Gastrocnemius medialis (tissue), 4 donors: ENCODE results near the gene MOGAT3. TPM values are rescaled to one million over a fixed set of nuclear protein-coding genes. Genes with fewer than 3 reads are reported as not detected.

Experiments
- ATAC-seq, 2 donors: fragments of 150-250 bp; one replicate each; pipeline ENCODE4 v1.9.1; 2016
- DNase-seq, 2 donors: peaks; one replicate each; pipeline ENCODE4 v3.0.0-alpha.2; 2019
- H3K27ac ChIP-seq, 4 donors: fragments of 200-600 bp; sonication (generic); 1 replicate in 1 of 4; 2 replicates in 3 of 4; pipeline ENCODE4 v1.5.1; 2016 to 2018; ENCODE audit warnings: mild to moderate bottlenecking in 2 of 4, moderate library complexity in 1 of 4
- H3K27me3 ChIP-seq, 3 donors: fragments of 200-600 bp; sonication (generic) in 2 of 3; 1 replicate in 1 of 3; 2 replicates in 2 of 3; pipeline versions ENCODE4 v1.5.1 to v1.6.0; 2016 to 2019; ENCODE audit warnings: mild to moderate bottlenecking in 1 of 3, moderate library complexity in 1 of 3
- H3K36me3 ChIP-seq, 2 donors: fragments of 200-600 bp; sonication (generic) in 1 of 2; one replicate each; pipeline ENCODE4 v1.5.1; 2017 to 2018
- H3K4me1 ChIP-seq, 2 donors: fragments of 200-600 bp; sonication (generic) in 1 of 2; one replicate each; pipeline ENCODE4 v1.5.1; 2016 to 2017; ENCODE audit warnings: mild to moderate bottlenecking in 2 of 2
- H3K4me3 ChIP-seq, 4 donors: fragments of 200-600 bp; sonication (generic) in 3 of 4; 1 replicate in 1 of 4; 2 replicates in 3 of 4; pipeline ENCODE4 v1.5.1; 2016 to 2019; ENCODE audit warnings: mild to moderate bottlenecking in 2 of 4
- H3K9me3 ChIP-seq, 3 donors: fragments of 200-600 bp; sonication (generic) in 2 of 3; 1 replicate in 1 of 3; 2 replicates in 2 of 3; pipeline ENCODE4 v1.5.1; 2016 to 2019
- POLR2A ChIP-seq, 2 donors: fragments of 450-650 bp; IDR thresholded peaks; one replicate each; pipeline ENCODE4 v1.6.1; 2017; ENCODE audit warnings: antibody characterized with exemption in 2 of 2, mild to moderate bottlenecking in 2 of 2, moderate library complexity in 2 of 2
- in situ Hi-C, 4 donors: fragments of 200-750 bp; cut with MboI; loops; one replicate each; pipeline versions ENCODE4 v1.15.0 to v1.8.0; 2017; ENCODE audit warnings: low sequenced_read_pairs in 4 of 4
- intact Hi-C: fragments of 100-400 bp; cut with DNase I; formaldehyde crosslinking; loops from one replicate; pipeline ENCODE4 v1.15.1; 2023; ENCODE audit warnings: low total_unique reads
- total RNA-seq, 4 donors: library from RNA; depleted of rRNA; stranded (reverse); fragments of >200 nt; gene quantifications; one replicate each; pipeline versions ENCODE4 v1.1.0 to v1.2.3, GENCODE V29; 2016
- TF ChIP-seq, protein P1 (sequence below), 5 experiments: fragments of 450-650 bp in 3 of 5; fragments of 200-600 bp in 2 of 5; sonication (generic) in 2 of 5; IDR thresholded peaks in 4 of 5; conservative IDR thresholded peaks in 1 of 5; 1 replicate in 4 of 5; 2 replicates in 1 of 5; pipeline ENCODE4 v1.5.1; 2016 to 2019; ENCODE audit warnings: antibody characterized with exemption in 5 of 5, mild to moderate bottlenecking in 3 of 5, moderate library complexity in 3 of 5

Gene MOGAT3
- total RNA-seq, 4 donors from 2014 or later: not detected

DNA sequence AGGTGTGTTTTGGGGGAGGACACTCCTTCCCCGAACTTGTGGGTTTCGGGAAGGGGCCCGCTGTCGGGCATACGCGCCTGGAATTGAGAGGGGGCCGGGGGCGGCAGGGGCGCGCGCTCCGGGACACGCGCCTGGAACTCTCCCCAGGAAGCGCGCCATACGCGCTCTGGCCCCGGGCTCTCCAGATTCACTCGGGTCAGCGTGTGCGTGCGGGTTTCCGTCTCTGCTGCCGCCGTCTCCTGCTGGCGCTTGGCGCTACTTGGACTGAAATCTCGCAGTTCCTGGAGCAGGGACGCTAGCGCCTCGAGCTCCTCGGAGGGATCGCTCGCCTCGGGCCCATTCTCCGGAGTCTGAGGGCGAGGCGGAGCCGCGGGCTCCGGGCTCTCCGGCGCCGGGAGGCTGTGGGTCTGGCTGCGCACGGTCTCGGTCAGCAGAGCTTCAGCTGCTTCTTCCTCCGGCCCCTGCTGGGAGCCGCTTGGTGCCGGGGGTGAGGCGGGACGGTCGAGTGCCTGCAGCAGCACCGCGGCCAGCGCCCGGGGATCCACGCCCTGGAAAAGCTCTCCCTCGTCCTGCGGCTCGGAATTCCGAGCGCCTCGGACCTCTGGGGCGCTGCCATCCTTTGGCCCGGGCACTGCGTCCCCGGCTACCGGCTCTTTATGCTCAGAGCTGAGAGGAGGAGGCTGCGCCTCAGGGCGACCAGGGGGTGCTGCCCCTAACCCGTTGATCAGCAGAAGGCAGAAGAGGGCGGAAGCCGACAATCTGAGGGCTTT lies 36.6 kb downstream of the MOGAT3 start:
- in situ Hi-C loops: no loop called here
- DNase-seq (no peak), ATAC-seq (no peak)
- no peak overlapping the region for H3K27ac ChIP-seq
- H3K9me3 ChIP-seq: no peaks in the 10 kb centered on the region
- H3K4me3 ChIP-seq: peak overlapping the region in 3 of 4 donors; percentile 34 to 40 (median 34)
- no peak for TF ChIP-seq POLR2A (IDR thresholded peaks at IDR 0.05)
- TF ChIP-seq, protein P1, sequence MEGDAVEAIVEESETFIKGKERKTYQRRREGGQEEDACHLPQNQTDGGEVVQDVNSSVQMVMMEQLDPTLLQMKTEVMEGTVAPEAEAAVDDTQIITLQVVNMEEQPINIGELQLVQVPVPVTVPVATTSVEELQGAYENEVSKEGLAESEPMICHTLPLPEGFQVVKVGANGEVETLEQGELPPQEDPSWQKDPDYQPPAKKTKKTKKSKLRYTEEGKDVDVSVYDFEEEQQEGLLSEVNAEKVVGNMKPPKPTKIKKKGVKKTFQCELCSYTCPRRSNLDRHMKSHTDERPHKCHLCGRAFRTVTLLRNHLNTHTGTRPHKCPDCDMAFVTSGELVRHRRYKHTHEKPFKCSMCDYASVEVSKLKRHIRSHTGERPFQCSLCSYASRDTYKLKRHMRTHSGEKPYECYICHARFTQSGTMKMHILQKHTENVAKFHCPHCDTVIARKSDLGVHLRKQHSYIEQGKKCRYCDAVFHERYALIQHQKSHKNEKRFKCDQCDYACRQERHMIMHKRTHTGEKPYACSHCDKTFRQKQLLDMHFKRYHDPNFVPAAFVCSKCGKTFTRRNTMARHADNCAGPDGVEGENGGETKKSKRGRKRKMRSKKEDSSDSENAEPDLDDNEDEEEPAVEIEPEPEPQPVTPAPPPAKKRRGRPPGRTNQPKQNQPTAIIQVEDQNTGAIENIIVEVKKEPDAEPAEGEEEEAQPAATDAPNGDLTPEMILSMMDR (IDR thresholded peaks at IDR 0.05 in 4 of 5, conservative IDR thresholded peaks at IDR 0.05 in 1 of 5): no peak
- peaks cover 67 to 79% (median 70%) of the 10 kb centered on the region in 3 donors for H3K27me3 ChIP-seq
- H3K36me3 ChIP-seq: peaks cover 0 to 2% of the 10 kb centered on the region in 2 donors
- peaks cover 12 to 18% of the 10 kb centered on the region in 2 donors for H3K4me1 ChIP-seq
- intact Hi-C loops: no loop called here

DNA sequence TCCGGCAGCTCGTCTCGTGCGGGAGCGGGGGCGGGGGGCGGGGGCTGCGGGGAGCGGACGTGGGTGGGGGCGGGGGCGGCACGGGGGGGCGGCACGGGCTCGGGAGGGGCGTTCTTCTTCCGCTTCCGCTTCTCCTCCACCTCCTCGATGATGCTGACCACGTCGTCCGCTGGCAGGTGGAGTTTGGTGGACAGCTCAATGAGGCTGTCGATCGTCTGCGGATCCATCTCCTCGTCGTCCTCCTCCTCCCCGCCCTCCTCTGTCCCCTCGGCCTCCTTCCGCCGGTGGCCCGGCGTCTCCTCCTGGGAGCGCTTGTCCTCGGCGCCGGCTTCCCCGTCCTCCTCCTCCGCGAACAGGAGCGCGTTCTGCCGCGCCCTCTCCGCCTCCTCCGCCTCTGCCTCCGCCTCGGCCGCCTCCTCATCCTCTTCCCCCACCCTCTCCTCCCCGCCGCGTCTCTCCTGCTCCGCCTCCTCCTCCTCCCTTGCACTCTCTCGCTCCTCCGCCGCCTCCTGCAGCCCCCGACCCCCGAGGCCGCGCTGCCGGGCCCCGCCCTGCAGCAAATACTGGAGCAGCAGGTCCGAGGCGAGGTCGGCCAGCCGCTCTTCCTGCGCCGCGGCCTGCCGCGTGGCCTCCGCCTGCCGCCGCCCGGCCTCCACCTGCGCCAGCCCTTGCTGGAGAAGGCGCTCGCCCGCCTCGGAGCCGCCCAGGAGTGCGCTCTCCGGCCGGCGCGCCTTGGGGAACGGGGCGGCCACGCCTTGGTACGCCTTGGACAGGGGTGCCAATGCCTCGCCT lies 37.4 kb downstream of the MOGAT3 start:
- Histone ChIP-seq H3K27me3 (peaks cover 60 to 72% (median 62%) of the 10 kb centered on the region in 3 donors), H3K4me1 (peaks cover 12 to 18% of the 10 kb centered on the region in 2 donors), H3K4me3 (peak overlapping the region; percentile 34 to 40 (median 34)), H3K27ac (no peak overlapping the region), H3K36me3 (peaks cover 0 to 10% of the 10 kb centered on the region in 2 donors), H3K9me3 (no peaks in the 10 kb centered on the region)
- in situ Hi-C loops: no loop called here
- no peak for TF ChIP-seq POLR2A (IDR thresholded peaks at IDR 0.05)
- TF ChIP-seq, protein P1 (IDR thresholded peaks at IDR 0.05 in 4 of 5, conservative IDR thresholded peaks at IDR 0.05 in 1 of 5): no peak
- intact Hi-C loops: no loop called here
- DNase-seq (no peak), ATAC-seq (no peak)

DNA sequence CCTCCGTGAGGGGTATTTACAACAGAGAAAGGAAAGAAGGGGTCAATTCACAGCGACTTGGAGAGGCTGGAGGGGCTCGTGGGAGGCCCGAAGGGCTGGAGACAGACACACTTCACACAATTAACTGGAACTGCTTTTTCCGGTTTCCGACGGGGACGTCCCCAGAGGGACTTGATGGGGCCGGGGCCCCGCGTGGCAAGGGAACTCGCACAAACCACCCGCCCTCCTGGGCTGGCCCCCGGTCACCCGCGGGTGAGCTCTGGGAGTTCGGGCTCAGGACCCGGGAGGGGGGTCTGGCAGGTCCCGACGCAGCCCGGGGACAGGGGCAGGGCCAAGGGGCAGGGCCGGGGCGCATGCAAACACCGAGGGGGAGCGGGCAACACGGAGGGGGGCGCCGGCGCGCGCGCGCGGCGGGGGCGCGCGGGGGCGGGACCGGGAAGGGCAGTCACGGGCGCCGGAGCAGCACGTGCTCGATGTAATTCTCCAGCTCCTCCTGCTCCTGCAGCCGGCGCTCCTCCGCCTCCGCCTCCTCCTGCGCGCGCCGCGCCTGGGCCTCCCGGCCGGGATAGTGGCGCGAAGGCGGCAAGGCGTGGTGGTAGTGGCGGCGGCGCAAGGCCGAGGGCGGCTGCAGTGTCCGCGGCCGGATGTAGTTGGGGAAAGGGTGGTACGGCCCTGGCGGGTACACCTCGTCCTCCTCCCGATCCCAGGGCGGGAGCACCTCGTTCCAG lies 38.1 kb downstream of the MOGAT3 start:
- no peak for DNase-seq
- peaks cover 54 to 65% (median 55%) of the 10 kb centered on the region in 3 donors for H3K27me3 ChIP-seq
- intact Hi-C loops (no loop called here), in situ Hi-C loops (no loop called here)
- no peak for TF ChIP-seq POLR2A (IDR thresholded peaks at IDR 0.05)
- TF ChIP-seq, protein P1 (IDR thresholded peaks at IDR 0.05 in 4 of 5, conservative IDR thresholded peaks at IDR 0.05 in 1 of 5): no peak
- H3K9me3 ChIP-seq: no peaks in the 10 kb centered on the region
- H3K4me1 ChIP-seq: peaks cover 12 to 18% of the 10 kb centered on the region in 2 donors
- peaks cover 0 to 16% of the 10 kb centered on the region in 2 donors for H3K36me3 ChIP-seq
- H3K27ac ChIP-seq: no peak overlapping the region
- peak in 1 of 2 donors; percentile 22 for ATAC-seq
- peak overlapping the region in 3 of 4 donors; percentile 31 to 40 (median 31) for H3K4me3 ChIP-seq

DNA sequence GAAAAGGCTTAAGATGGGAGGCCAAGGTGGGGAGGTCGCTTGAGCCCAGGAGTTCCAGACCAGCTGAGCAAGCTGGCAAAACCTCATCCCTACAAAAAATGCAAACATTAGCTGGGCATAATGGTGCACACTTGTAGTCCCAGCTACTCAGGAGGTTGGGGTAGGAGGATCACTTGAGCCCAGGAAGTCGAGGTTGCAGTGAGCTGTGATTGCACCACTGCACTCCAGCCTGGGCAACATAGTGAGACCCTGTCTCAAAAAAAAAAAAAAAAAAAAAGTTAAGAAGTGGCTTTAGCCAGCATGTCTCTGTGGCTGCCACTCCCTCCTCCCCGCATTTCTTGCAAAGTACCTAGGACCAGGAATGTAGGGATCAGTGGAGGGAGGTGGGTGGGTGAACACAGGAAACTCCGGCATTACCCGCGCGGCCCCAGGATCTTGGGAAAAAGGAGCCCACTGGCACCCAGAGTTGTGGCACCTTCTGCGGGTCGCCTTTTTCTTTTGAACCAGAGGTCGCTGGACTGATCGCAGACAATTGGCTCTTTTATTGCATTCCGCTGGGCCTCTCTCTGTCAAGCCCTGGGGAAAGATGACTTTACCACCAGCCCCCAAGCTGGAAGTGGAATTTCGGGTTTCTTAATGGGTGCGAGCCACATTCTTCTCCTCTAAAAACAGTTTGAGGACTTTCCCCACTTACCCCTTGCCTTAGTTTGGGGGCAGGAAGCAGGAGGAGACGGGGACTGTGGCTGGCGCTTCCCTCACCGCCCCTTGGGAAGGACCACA lies 39.0 kb downstream of the MOGAT3 start:
- intact Hi-C loops (no loop called here), in situ Hi-C loops (no loop called here)
- Histone ChIP-seq H3K4me3 (no peak overlapping the region), H3K36me3 (peaks cover 0 to 17% of the 10 kb centered on the region in 2 donors), H3K9me3 (no peaks in the 10 kb centered on the region), H3K4me1 (peaks cover 12 to 18% of the 10 kb centered on the region in 2 donors), H3K27ac (no peak overlapping the region), H3K27me3 (peaks cover 46 to 56% (median 46%) of the 10 kb centered on the region in 3 donors)
- DNase-seq: no peak
- TF ChIP-seq POLR2A (IDR thresholded peaks at IDR 0.05): no peak
- TF ChIP-seq, protein P1 (IDR thresholded peaks at IDR 0.05 in 4 of 5, conservative IDR thresholded peaks at IDR 0.05 in 1 of 5): no peak
- ATAC-seq: no peak
